HG03025 (cell line): ENCODE measurements around the gene PLXNA4.

Experiments
- ATAC-seq: cut with Tn5 transposase; IDR thresholded peaks from one replicate; pipeline ENCODE4 v1.9.1; 2021; ENCODE audit warnings: mild to moderate bottlenecking, moderate library complexity; ENCODE audit not compliant: unreplicated experiment, low FRiP score

Gene PLXNA4

DNA sequence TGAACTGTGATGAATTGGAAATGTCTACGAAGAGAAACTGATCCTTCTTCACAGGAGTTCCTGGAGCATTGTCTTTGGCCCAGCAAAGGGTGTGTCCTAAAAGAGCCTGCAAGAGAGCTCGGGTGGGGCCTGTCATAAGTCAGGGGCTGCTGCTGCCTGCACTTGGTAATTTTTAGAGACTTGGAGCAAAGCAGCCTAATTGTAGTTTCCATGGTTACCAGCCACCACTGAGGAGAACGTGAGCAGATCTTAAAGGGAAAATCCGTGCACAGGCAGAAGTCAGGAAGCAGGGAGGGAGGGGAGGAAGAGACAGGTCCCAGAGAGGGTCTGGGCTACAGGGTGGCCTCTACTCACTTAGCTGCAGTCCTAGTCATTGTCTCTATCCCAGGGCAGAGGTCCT, 463.6 kb downstream of the PLXNA4 start:
- no peak for ATAC-seq

DNA sequence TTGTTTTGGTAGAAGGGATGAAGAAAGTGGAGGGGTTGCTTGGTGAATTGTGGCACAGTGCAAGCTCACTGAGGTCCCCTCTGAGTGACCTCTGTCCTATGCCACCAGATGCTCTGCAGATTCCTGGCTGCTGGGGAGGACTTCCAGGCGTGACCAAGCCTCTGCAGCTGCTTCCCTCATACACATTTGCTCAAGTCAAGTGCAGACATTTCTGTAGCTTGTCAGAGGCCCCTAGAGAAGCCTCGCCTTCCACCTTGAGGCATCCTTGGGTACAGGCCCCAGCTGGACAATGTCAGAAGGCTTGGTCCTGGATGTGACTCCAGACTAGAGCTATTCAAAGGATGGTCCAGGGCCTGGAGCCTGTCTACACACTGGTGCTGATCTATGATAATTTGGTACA, 464.2 kb downstream of the PLXNA4 start:
- ATAC-seq: no peak

DNA sequence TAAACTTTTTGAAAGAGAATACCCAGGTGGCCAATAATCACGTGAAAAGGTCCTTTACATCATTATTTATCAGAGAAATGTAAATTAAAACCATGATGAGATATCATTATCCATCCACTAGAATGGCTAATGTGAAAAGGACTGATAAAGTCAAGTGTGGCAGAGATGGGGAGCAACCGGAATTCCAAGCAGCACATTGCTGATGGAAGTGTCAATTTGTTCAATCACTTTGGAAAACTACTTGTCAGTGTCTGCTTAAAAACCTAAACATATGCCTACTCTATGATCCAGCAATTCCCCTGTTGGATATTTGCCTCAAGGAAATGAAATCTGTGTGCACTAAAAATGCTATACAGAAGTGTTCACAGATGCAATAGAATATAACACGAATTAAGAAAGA, 465.6 kb downstream of the PLXNA4 start:
- ATAC-seq: no peak

DNA sequence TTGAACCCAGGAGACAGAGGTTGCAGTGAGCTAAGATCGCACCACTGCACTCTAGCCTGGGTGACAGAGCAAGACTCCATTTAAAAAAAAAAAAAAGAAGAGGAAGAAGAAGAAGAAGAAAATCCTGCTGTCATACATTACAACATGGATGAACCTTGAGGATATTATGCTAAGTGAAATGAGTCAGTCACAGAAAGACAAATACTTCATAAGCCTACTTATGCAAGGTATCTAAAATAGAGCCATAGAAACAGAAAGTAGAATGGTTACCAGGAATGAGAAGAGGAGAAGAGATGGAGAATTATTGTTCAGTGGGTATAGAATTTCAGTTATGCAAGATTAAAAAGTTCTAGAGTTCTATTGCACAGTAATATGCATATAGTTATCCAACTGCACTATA, 466.5 kb downstream of the PLXNA4 start:
- ATAC-seq: no peak

DNA sequence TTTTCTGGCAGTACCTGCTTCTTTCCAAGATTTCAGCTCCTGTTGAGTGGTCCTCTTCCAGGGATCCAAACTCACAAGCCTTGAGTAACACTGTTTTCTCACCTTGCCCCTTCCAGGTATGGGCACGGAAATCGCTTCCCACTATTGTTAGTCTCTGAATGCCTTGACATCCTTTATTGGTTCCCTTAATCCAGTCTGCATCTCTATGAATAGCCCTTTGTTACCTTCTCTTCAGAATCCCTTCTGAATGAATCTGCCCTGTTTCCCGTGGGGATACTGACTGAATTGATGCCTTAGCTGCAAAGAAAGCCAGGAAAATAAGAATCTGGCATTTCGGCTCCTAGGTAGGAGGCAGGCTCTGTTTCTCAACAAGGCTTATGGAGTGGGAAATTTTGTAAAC, 467.7 kb downstream of the PLXNA4 start:
- ATAC-seq: no peak

DNA sequence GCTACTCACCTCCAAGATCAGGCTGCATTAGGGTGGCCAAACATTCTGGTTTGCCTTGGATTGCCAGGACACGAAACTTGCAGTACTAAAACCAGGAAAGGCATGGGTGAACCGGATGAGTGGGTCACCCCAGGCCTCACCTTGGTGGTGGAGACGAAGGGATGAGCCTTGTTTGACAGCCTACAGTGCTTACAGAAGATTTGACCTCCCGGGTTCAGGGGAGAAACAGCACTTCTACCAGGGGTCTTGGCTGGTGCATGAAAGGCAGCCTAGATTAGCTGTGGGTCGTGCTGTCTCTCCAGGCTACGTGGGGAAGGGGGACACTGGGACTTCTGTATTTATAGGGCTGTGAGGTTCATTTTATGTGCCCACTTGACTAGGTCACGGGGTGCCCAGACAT, 469.8 kb downstream of the PLXNA4 start:
- no peak for ATAC-seq

DNA sequence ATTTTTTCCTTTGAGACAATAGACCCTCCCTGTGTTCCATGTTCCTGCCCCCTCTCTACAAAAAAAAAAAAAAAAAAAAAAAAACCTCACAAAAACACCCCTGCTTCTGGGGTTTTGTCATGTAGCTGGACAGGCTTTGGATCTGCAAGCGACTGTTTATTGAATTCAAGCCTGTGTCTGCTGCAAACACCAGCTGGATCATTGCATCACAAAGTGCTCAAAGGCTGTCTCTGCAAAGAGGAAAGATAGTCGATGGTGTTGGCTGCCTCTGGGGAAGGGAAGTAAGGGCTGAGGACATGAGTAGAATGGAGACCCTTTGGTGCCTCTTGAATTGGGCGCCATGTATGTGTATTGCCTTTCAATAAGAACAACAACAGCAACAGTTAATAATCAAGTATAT, 471.2 kb downstream of the PLXNA4 start:
- ATAC-seq: no peak

DNA sequence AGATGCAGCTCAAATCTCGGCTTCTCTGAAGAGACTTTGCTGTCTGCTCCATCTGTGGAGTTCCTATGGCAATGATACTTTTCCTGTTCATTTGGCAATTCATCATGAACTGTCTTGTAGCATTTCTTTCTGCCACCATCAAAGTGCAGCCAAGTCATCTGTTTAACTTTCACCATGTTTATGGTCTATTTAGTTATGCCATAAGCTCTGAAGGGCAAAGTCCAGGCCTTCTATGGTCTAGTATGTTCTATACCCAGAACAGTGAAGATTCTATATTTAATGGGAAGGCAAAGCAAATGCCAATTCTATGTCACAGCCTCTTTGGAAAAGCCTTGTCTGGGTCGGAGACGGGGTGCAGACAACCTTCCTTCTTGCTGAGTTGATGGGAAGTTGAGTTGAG, 472.6 kb downstream of the PLXNA4 start:
- no peak for ATAC-seq

DNA sequence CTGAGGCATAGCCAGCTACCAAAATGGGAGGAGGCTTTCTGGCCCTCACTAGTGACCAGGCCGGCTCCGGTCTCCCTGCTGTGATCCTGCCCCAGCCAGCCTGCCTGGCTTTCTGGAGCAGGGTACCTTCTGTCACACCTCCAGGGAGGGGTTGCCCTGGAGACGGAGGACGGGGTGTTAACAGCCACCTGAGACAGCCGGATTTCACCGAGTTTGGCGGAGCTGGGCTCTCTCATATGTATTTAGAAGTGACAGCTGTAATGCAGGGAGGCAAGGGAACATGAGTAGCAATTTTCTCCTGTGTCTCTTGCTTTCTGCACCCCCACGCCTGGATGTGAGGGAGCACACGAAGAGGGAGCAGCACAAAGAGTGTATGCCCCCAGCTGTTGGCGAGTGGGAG, 473.3 kb downstream of the PLXNA4 start:
- ATAC-seq: no peak

DNA sequence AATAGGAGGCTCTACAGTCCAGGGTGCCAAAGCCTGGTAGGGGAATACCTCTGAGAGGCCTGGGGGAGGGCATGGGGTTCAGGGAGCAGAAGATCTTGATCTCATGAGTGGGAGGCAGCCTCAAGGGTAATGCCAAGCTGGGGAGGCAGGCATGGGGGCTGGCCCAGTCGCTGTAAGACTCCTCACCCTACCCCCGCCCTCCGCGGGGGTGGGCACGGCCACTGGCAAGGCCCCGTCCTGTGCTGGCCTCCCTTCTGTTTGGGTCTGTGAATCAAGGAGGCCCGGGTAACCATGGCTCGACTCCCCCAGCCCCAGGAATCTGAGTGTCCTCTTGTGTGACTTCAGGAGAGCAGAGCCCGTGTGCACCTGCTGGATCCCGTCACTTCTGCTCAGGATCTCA, 473.9 kb downstream of the PLXNA4 start:
- ATAC-seq: no peak

DNA sequence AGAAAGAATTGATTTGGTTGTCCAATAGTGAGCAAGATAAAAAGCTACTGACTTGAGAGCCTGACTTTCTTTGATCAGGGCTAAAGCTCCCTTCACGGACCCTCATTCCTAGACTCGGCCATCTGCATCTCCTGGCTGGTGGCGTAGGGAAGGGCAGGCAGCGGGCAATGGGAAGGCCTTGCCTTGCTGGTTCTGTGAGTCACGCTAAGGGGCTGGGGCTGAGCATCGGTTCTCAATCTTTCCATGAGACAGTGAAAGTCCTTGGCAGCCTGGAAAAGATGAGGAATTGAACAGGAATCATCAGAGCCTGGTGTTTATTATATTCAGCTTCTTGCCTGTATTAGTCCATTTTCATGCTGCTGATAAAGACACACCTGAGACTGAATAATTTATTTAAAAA, 475.3 kb downstream of the PLXNA4 start:
- ATAC-seq: no peak

DNA sequence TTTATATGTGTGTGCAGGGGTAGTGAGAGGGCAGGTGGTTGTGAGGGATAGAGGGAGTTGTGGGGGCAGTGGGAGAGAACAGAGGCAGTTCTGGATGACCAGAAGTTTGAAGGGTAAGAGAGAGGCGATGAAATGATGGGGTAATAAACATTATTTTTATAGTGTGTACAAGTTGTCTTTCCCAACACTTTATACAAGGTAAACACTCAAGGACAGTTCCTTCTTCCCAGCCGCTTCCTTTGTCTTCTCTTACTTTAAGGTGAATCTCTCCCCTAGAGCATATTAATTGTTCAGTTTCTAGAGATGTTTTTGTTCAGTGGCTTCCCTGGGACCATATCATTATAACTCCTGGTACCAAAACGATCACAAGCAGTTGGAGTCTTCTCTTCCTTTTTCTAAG, 475.8 kb downstream of the PLXNA4 start:
- ATAC-seq: no peak

DNA sequence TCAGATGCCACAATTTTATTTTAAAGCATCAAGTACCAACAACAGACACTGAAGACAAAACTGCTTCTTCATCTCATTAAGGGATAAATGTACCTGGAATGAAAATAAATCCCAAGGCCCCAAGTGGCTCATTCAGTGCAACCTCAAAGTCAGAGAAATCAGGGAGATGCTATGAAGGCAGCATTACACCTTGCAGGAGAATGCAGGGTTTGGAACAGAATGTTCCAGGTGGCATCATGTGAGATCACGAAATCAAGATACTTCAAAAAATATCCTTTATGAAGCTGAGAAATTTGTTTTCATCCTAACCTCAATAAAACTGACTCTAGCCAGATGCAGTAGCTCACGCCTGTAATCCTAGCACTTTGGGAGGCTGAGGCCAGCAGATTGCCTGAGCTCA, 477.1 kb downstream of the PLXNA4 start:
- ATAC-seq: no peak

DNA sequence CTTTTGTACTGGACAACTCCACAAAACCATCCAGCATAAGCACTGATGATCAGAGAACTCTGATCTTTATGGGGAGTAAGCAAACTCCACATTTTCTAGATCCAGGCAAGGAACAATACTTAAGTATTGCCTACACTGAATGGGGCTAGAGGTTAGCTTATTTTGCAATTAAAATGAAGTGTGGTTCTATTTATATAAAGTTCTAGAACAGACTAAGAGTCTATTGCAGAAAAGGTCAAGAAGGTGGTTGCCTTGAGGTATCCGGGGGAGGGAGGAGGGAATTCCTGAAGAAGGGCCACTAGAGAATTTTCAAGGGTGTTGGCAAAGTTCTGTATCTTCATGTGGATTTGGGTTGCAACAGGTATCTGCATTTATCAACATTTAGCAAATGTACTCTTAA, 477.9 kb downstream of the PLXNA4 start:
- ATAC-seq: no peak

DNA sequence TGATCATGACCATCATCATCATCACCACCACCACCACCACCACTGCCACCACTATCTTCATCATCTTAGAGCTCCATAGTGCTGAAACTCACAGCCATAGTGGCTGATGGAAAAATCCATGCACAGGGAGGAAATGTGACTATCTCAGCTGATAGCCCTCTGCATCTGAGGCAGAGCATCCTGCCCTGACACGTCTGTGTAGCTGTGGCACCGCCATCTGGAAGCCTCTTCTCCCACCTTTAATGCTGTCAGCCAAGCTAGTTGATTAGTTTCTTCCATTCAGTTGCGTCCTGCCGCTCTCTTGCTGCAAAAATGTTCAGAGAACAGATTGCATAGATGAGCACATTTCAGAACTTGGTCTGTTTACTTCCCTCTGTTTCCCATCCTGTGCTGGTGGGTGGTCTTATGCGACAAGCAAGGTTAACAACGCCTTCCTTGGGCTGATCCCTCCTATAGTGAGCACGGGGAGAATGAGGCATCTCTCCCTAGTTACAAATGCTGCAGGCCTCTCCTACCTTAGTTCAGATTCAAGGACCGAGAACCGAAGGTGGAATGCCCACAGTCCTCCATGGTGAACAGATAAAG, 478.6 kb downstream of the PLXNA4 start:
- no peak for ATAC-seq

DNA sequence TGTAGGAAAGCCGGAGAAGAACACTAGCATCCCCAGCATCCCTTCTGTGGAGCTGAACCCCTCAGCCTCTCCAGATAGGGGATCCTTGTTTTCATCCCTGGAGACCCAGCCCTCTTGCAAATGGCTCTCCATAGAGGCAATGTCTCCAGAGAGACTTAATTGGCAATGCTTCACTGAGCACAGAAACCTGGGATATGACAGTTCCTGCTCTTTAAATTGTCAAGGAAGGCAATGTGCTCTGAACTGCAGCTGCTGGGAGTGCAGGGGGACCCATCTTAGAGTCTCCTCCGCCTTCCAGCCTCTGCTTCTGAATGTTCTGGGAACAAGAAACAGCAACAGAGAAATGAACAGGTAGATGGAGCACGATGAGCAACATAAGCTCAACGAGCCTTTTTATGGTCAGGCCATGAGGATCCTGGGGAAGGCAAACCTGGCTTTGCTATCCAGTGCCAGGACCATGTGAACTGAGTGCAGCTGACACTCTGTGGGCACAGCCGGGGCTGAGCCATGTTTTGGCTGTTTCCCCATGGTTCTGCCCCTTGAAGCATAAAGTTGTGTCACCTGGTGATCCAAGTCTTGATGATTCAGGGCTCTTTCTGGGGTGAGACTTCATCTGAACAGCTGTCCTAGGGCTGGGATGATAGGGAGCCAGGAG, 481.0 kb downstream of the PLXNA4 start:
- no peak for ATAC-seq

DNA sequence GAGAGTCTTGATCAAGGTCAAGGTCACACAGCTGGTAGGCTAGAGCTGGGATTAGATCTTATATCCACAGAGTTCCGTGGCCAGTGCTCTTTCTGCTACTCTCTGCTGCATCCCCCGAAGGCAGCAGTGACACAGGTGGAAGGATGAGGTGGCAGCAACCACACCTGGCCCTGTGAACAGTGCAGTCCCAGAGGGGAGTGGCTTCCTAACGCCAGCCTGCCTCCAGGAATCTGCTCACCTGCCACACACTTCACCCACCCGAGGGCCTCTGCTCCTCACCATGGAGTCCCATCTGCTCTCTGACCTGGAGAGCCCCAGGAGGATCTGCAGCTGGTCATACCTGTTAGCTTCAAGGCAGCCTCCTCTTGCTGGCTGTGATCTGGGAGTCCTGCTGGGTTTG, 484.2 kb downstream of the PLXNA4 start:
- ATAC-seq: no peak

DNA sequence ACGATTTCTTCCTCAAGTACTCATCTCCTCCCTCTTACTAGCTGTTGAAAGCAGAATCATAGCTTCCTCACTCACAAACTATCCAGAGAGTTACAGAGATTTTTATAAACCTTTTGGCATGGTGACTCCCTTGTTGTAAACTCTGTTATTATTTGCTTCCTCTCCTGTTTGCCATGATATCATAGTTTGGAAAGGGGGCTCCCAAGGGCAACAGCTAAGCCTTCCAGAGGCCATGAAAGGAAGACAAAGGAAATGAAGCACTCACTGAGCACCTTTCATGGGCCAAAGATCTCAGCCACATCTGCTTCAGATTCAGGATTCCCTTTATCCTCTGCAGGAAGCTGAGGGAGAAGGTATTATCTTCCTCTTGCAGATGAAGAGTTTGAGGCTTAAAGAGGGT, 484.6 kb downstream of the PLXNA4 start:
- ATAC-seq: no peak

DNA sequence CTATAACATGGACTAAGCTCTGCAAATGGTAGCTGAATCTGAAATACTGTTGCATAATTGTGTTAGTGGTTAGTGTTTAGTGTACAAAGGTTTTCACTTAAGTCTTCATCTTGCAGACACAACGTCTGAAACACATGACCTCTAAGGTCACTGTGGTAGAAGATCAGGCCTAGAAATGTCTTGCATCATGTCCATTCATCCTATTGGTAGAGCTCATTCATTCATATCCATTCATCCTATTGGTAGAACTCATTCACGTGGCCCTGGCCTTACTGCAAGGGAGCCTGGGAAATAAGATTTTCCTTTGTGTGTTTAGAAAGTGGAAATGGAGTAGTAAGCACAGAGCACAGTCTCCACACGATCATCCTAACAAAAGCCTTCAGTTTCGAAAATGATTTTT, 485.8 kb downstream of the PLXNA4 start:
- ATAC-seq: no peak

DNA sequence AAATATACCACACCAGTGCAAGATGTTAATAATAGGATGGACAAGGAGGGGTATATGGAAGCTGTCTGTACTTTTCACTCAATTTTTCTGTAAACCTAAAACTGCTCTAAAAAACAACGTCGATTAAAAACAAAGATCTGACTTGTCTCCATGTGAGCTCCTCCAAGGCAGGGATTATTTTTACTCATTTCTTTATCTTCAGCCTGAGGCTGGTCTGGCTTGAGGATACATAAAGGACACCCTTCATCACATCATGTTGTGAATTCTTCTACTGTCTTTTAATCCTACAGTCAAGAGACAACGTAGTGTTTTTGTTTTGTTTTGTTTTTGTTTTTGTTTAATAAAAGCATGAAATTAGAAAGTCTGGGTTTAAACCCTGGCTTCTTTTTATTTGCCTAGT, 486.9 kb downstream of the PLXNA4 start:
- no peak for ATAC-seq

DNA sequence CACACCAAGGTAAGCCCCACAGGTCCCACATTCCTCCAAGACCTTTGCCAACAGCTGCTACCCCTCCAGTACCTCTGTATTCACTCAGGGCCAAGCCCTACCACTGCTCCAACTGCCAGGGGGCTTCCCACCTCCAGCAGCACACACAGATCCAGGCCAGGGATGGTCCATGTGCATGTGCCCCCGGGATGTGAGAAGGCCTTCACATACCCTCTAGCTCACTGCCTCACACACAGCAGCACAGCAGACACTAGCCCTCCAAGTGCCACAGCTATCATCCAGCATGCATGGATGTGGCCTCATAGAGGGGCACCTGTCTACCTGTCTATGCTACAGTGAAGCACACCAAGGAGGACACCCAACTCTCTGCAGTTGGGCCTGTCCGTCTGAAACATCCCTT, 488.8 kb downstream of the PLXNA4 start:
- no peak for ATAC-seq

DNA sequence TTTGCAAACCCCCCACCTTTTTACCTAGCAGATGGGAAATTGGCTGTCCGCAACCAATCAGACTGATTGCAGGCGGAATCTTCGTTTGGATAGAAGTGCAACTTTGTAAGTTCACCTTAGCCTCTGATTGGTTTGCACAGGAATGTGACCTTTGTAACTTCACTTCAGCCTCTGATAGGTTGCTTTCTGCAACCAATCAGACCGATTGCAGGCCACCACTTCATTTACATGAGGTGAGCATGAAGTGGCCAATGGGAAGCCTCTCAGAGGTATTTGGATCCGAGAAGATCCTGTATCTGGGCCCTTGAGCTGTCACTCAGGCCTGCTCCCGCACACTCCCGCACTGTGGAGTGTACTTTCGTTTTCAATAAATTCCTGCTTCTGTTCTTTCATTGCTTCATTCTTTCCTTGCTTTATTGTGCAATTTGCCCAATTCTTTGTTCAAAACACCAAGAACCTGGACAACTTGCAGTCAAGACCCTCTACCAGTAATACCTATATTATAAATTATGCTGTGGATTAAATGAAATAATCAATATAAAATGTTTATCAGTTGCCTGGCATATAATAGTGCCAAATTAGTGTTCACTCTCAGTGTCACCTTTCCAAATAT, 491.4 kb downstream of the PLXNA4 start:
- no peak for ATAC-seq
